ENCODE data around the gene ZNF467.

GRCh38 chr7:149813254-149814035 is 40.1 kb upstream of the ZNF467 start:
- TF ChIP-seq, protein P1, sequence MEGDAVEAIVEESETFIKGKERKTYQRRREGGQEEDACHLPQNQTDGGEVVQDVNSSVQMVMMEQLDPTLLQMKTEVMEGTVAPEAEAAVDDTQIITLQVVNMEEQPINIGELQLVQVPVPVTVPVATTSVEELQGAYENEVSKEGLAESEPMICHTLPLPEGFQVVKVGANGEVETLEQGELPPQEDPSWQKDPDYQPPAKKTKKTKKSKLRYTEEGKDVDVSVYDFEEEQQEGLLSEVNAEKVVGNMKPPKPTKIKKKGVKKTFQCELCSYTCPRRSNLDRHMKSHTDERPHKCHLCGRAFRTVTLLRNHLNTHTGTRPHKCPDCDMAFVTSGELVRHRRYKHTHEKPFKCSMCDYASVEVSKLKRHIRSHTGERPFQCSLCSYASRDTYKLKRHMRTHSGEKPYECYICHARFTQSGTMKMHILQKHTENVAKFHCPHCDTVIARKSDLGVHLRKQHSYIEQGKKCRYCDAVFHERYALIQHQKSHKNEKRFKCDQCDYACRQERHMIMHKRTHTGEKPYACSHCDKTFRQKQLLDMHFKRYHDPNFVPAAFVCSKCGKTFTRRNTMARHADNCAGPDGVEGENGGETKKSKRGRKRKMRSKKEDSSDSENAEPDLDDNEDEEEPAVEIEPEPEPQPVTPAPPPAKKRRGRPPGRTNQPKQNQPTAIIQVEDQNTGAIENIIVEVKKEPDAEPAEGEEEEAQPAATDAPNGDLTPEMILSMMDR (IDR thresholded peaks at IDR 0.05), result no peak
- no peak for TF ChIP-seq POLR2A (IDR thresholded peaks at IDR 0.05)

Data from body of pancreas (tissue), 4 donors.